GM12872 (cell line): ENCODE data around the gene OR11A1.

Experiments
- CTCF ChIP-seq: IDR thresholded peaks from 3 replicates; pipeline ENCODE4 v1.5.1; 2011; ENCODE audit warnings: low read depth, mild to moderate bottlenecking, low read length, moderate library complexity; ENCODE audit not compliant: insufficient read depth

Gene OR11A1

DNA sequence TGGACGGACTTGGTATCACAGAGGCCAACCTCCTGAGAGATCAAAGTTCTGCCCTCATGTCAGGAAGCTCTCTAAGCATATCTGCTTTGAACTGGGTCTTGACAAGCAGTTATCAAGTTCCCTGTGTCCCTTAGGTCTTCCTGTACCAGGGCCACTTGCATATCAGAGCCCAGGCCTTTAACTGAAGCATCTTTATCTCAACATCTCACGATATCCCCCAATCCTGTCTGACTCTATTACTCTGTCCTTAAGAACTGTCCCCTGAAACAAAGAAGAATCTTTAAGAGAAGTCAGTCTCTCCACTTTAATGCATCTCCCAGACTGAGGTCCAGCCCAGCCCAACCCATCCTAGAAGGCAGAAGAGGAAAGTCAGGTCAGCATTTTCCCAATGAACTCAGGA, 22.7 kb upstream of the OR11A1 start:
- no peak for TF ChIP-seq CTCF

DNA sequence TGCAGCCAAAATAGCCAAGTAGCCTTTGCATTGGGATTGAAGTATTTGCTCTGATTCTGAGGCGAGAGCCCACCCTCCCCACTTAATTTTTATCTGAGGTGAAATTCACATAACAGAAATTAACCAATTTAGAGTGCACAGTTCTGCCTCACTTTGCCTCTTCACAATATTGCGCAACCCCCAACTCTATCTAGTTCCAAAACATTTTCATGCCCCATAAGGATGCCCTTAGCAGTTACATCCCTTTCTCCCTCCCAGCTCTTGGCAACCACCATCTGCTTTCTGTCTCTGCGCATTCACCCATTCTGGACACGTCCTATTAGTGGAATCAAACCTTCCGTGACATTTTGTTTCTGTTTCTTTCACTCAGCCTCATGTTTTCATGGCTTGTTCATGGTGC, 21.9 kb upstream of the OR11A1 start:
- no peak for TF ChIP-seq CTCF

GRCh38 chr6:29477923-29478450, 21.1 kb upstream of the OR11A1 start:
- no peak for TF ChIP-seq CTCF

DNA sequence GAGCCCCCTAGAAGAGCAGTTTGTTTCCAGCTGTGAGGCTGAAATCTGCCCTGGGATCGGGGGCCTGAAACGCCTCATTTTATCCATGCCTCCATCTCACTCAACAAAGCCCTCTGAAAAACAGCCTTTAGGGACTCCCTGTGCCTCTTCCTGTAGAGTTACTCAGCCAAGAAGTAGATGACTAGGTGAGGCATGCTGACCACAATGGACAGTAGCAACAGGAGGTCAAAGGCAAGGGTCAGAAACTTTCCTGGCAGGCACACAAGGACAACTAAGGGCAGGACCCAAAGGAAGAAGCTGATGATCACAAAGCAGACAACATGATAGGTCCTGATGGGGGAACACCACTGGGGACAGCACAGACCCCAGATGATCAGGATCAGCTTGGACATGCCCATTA, 18.1 kb upstream of the OR11A1 start:
- TF ChIP-seq CTCF: no peak

DNA sequence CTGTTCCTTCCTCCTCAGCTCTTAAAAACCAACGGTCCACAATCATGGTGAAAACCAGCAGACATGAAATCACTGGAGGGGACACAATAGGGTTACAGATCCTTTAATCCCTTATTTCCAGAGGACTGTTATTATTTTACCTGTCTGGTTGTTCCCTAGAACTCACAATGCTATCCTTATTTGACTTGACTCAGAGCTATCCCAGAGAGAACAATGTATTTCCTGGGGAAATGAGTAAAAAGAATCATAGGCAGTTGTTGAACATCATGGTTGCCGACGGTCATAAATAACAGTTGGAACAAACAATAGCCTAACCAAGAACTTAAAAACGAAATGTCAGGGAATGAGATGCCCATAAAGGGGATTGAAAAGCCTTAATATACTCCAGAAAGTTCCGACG, 9.4 kb upstream of the OR11A1 start:
- TF ChIP-seq CTCF: no peak

GRCh38 chr6:29465801-29466200, 8.9 kb upstream of the OR11A1 start:
- no peak for TF ChIP-seq CTCF

- TF ChIP-seq CTCF: no peak
Observed at GRCh38 chr6:29465279-29465678, 8.4 kb upstream of the OR11A1 start.

GRCh38 chr6:29462022-29462421, 5.2 kb upstream of the OR11A1 start:
- TF ChIP-seq CTCF: no peak
